ENCODE data around the gene FBLN1.

DNA sequence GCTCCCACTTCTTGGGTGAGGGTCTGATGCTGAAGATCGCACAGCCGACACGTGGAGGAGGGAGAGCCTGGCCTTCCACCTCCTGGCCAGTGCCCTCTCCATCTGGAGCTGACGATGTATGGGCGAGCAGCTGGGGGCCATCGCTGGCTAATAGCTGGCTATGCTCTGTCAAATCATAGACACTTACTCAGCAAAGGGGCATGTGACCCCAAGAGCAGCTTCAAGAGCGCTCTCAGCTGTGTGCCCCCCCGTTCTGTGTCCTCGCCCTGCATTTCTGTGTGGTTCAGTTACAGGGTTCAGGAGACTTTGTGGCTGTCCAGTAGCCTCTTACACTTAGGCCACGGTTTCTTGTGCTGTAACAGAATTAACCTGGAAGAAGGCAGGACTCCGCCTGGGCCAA is 26.4 kb downstream of the FBLN1 start:
- TF ChIP-seq CTCF (IDR thresholded peaks at IDR 0.05) (no peak), POLR2AphosphoS5 (IDR thresholded peaks at IDR 0.05) (no peak), POLR2A (IDR thresholded peaks at IDR 0.05) (no peak)
